IPS-15b (cell line): ENCODE measurements around the gene OR8G1.

ENCODE experiments used
- H3K27me3 ChIP-seq: one replicate; pipeline ENCODE4 v1.6.1; 2013; ENCODE audit warnings: low read length; ENCODE audit not compliant: control insufficient read depth, insufficient read depth
- H3K36me3 ChIP-seq: one replicate; pipeline ENCODE4 v1.6.1; 2013; ENCODE audit warnings: low read length; ENCODE audit not compliant: control insufficient read depth, insufficient read depth
- H3K4me1 ChIP-seq: one replicate; pipeline ENCODE4 v1.6.1; 2013; ENCODE audit warnings: mild to moderate bottlenecking, low read length; ENCODE audit not compliant: control insufficient read depth, insufficient read depth
- H3K4me3 ChIP-seq: one replicate; pipeline ENCODE4 v1.5.1; 2013; ENCODE audit warnings: low read depth, low read length
- H3K9ac ChIP-seq: one replicate; pipeline ENCODE4 v1.6.1; 2013; ENCODE audit warnings: low read depth, mild to moderate bottlenecking, low read length
- H3K9me3 ChIP-seq: one replicate; pipeline ENCODE4 v1.6.1; 2013; ENCODE audit warnings: mild to moderate bottlenecking, low read length; ENCODE audit not compliant: control insufficient read depth, insufficient read depth

Gene OR8G1

DNA sequence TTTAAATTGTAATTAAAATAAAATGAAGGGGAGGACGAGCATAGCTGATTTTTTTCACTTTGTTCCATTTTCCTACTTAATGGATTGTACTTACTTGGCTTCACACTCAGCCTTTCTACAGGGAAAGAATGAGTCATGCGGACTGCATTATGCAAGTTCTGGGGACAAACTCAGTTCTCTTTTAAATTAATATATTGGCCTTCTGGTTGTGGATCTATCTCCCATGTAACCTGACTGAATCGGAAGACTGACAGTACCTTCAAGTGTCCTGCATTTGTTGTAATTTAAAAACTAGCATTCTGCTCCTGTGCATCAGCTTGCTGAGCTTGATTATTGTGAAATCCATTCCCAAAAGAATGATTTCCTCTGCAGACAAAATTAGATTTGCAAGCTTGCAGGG is 60.7 kb downstream of the OR8G1 start:
- Histone ChIP-seq H3K9me3 (no peaks in the 10 kb centered on the region), H3K27me3 (no peaks in the 10 kb centered on the region), H3K36me3 (no peaks in the 10 kb centered on the region), H3K9ac (no peak overlapping the region), H3K4me1 (peaks cover 12% of the 10 kb centered on the region), H3K4me3 (no peak overlapping the region)

DNA sequence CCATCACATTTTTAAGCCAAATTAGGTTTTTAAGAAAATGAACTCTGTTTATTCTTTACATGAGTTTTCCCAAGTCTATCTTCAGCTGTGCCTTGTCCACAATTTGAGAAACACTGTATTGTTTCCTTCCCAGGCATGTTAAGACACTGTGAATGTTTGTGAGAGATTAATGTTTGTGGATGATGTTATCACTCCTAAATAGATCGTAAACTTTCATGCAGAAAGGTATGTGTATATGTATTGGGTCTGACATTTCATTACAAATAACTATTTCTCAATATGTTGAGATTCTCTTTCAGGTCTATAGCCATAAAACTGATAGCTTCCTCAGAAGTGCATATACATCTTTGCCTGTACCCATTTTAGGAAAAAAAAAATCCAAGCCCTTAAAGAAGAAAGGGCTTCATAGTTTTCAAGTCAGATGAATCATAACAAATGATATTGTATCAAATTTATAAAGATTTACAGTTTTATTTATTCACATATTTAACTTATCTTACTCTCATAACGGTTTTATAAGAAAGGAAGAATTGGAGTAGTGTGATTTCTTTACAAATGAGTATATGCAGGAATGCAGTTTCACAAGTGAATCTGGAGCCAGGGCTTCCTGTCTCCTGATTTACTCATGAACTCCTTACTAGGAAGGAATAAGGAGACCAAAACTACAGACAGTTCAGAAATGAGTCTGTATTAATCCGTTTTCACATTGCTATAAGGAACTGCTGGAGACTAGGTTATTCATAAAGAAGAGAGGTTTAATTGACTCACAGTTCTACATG is 61.6 kb downstream of the OR8G1 start:
- H3K9ac ChIP-seq, result no peak overlapping the region

More for the DNA sequence above, 61.6 kb downstream of the OR8G1 start:
- H3K9me3 ChIP-seq, result no peaks in the 10 kb centered on the region
- no peak overlapping the region for H3K4me3 ChIP-seq
- H3K27me3 ChIP-seq, result no peaks in the 10 kb centered on the region
- H3K36me3 ChIP-seq, result no peaks in the 10 kb centered on the region
- H3K4me1 ChIP-seq, result peaks cover 12% of the 10 kb centered on the region
